GM19043 (cell line): ENCODE data around the gene ALDH16A1.

Experiments used
- ATAC-seq: cut with Tn5 transposase; IDR thresholded peaks from one replicate; pipeline ENCODE4 v1.9.1; 2021; ENCODE audit warnings: low read depth; ENCODE audit not compliant: unreplicated experiment

ALDH16A1 gene

GRCh38 chr19:49507803-49508494, 54.9 kb downstream of the ALDH16A1 start:
- no peak for ATAC-seq

GRCh38 chr19:49512970-49513745, 60.1 kb downstream of the ALDH16A1 start:
- no peak for ATAC-seq

- no peak for ATAC-seq
Measured at GRCh38 chr19:49513746-49514118, 60.7 kb downstream of the ALDH16A1 start.

DNA sequence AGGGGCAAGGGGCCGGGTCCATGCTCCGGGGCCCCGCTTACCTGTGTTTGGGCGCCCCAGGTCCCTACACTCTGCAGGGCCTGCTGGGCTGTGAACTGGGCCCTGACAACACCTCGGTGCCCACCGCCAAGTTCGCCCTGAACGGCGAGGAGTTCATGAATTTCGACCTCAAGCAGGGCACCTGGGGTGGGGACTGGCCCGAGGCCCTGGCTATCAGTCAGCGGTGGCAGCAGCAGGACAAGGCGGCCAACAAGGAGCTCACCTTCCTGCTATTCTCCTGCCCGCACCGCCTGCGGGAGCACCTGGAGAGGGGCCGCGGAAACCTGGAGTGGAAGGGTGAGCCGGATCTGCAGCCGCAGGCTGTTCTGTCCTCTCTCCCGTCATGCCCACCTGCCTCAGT, 61.1 kb downstream of the ALDH16A1 start:
- ATAC-seq = no peak

GRCh38 chr19:49515767-49516166, 62.7 kb downstream of the ALDH16A1 start:
- ATAC-seq = no peak

DNA sequence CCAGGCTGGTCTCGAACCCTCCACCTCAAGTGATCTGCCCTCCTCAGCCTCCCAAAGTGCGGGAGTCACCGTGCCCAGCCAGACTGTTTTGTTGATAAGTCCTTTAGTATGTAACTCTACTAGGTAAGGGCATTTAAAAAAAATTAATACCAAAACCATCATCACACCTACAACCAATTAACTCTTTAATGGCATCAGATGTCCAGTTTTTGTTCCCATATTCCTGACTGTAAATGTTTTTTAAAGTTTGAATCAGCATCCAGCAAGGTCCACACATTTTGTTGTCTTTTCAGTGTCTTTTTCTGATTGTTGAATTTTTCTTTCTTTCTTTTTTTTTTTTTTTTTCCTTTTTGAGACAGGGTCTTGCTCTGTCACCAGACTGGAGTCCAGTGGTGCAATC, 65.0 kb downstream of the ALDH16A1 start:
- no peak for ATAC-seq
